ENCODE data around the gene FZD4. TPM values are rescaled to one million over a fixed set of nuclear protein-coding genes. Genes with fewer than 3 reads are reported as not detected.

The FZD4 gene
- total and polyA plus RNA-seq, 2 donors (not counting 3 experiments of a cell fraction or from before 2014, with no cell fraction given) = 56.6 to 112 TPM

DNA sequence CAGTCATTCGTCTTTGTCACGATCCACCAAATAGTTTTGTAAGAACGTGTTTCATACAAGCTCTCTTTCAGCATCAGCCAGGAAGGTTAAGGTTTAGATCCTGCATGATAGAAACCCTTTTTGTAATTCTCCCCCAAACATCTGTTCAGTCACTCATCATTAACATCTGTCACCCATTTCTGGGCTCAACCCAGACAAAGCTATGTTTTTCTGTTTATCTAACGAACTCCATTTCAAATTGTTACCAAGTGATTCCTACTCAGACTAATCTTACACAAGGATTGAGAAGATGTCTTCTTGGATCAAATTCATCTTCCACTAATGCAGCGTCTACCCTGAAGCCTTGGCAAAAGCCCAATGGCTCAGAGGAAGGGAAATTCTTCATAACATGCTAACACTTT is 58.8 kb downstream of the FZD4 start:
- Histone ChIP-seq H3K79me2 (ENCODE audit: control insufficient read depth, insufficient read depth, low read length) (no peaks in the 10 kb centered on the region), H3K27me3 (ENCODE audit: control insufficient read depth in 2 of 2, insufficient read depth in 2 of 2, low read length in 2 of 2) (no peaks in the 10 kb centered on the region), H3K9ac (replicated peaks; ENCODE audit: extremely low read depth, insufficient read depth, low read length) (no peak overlapping the region), H2AFZ (ENCODE audit: low read depth, low read length) (peak overlapping the region; percentile 11), H3K36me3 (ENCODE audit: control insufficient read depth in 2 of 2, extremely low read depth in 1 of 2, insufficient read depth in 2 of 2, low read length in 2 of 2) (no peaks in the 10 kb centered on the region), H4K20me1 (replicated peaks; ENCODE audit: control insufficient read depth, extremely low read depth, insufficient read depth, low read length) (no peaks in the 10 kb centered on the region), H3K9me3 (replicated peaks; ENCODE audit: control insufficient read depth, insufficient read depth, low read length) (no peaks in the 10 kb centered on the region), H3K4me2 (ENCODE audit: insufficient read depth, low read length) (peak overlapping the region; percentile 16), H3K27ac (ENCODE audit: insufficient read depth, low read depth, low read length) (no peak overlapping the region), H3K4me3 (replicated peaks in 1 of 3; ENCODE audit: insufficient read depth in 1 of 3, low read depth in 1 of 3, low read length in 3 of 3) (no peak overlapping the region), H3K9me1 (replicated peaks; ENCODE audit: control insufficient read depth, extremely low read depth, insufficient read depth, low read length) (no peaks in the 10 kb centered on the region), H3K4me1 (ENCODE audit: control insufficient read depth, extremely low read depth, insufficient read depth, low read length) (peaks cover 7% of the 10 kb centered on the region)
- ChIA-PET POLR2A (no interaction called here), CTCF (interaction anchor here (1.0 to 1.2 kb wide), 3 partner anchors 14 to 25 kb away, joined by 3 read pairs; no protein-coding TSS in a partner anchor)
- intact Hi-C loops (cut with micrococcal nuclease) (no loop called here), dilution Hi-C loops (cut with MboI; ENCODE audit: extremely low pct_ligation_motif_present, low sequenced_read_pairs) (no loop called here)
- no TSS peak for BruUV-seq (replicated peaks)
- TF ChIP-seq FOS (IDR thresholded peaks at IDR 0.05; ENCODE audit: borderline replicate concordance, insufficient read depth, low read length) (no peak), MYC (IDR thresholded peaks at IDR 0.05; ENCODE audit: low read depth, low read length) (no peak), JUN (IDR thresholded peaks at IDR 0.05; ENCODE audit: borderline replicate concordance, insufficient read depth, insufficient read length, low read depth) (no peak)
- TF ChIP-seq, protein P1, sequence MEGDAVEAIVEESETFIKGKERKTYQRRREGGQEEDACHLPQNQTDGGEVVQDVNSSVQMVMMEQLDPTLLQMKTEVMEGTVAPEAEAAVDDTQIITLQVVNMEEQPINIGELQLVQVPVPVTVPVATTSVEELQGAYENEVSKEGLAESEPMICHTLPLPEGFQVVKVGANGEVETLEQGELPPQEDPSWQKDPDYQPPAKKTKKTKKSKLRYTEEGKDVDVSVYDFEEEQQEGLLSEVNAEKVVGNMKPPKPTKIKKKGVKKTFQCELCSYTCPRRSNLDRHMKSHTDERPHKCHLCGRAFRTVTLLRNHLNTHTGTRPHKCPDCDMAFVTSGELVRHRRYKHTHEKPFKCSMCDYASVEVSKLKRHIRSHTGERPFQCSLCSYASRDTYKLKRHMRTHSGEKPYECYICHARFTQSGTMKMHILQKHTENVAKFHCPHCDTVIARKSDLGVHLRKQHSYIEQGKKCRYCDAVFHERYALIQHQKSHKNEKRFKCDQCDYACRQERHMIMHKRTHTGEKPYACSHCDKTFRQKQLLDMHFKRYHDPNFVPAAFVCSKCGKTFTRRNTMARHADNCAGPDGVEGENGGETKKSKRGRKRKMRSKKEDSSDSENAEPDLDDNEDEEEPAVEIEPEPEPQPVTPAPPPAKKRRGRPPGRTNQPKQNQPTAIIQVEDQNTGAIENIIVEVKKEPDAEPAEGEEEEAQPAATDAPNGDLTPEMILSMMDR (IDR thresholded peaks at IDR 0.05; ENCODE audit: extremely low read depth in 1 of 2, insufficient read depth in 1 of 2, low read depth in 1 of 2, low read length in 2 of 2) = no peak
- no peak for FAIRE-seq
- peak; percentile 71 for DNase-seq (ENCODE audit: low read depth, low spot score)

Other genes with a start within 250 kb of the FZD4 start
- gene PRSS23, start 154.9 kb downstream of the FZD4 start, total RNA-seq = 240 and 278 TPM in 2 replicates
- gene PRSS23, start 154.9 kb downstream of the FZD4 start, polyA plus RNA-seq = 146 and 161 TPM in 2 replicates
- gene TMEM135, start 82.5 kb upstream of the FZD4 start, total RNA-seq = 33.2 and 36.8 TPM in 2 replicates
- 12.3 and 17.9 TPM in 2 replicates for gene TMEM135, start 82.5 kb upstream of the FZD4 start, polyA plus RNA-seq